K562 (cell line): ENCODE data around the gene PCDHGB2. TPM values are rescaled to one million over a fixed set of nuclear protein-coding genes. Genes with fewer than 3 reads are reported as not detected.

Source experiments
- ATAC-seq: fragments of 200-7000 bp; cut with Tn5 transposase; 3 replicates; pipeline ENCODE4 v1.9.1; 2020; ENCODE audit warnings: moderate library complexity
- BruUV-seq: library from RNA; stranded (reverse); fragments of 400-500 nt; replicated peaks from 2 replicates; lab custom pipeline; 2021; lab: Mats Ljungman, UMichigan
- CTCF ChIA-PET: fragments of 300-600 bp; formaldehyde crosslinking; extraction: SDS; loops from one replicate; lab custom pipeline; 2021; ENCODE audit warnings: low intra/inter-chr PET ratio; lab: Yijun Ruan, JAX
- POLR2A ChIA-PET: fragments of 300-600, 350-650 bp; sonication (Branson Sonifier 250); formaldehyde crosslinking; extraction: SDS; loops from one replicate; lab custom pipeline; 2021; ENCODE audit warnings: antibody characterized with exemption, inconsistent platforms; lab: Yijun Ruan, JAX
- DNase-seq, 4 experiments: peaks; one replicate each; pipeline versions ENCODE4 v3.0.0 to v3.0.0-alpha.2; 2011 to 2018; ENCODE audit warnings: low spot score in 3 of 4, mixed read lengths in 3 of 4; ENCODE audit errors: extremely low read depth in 1 of 4
- FAIRE-seq: peaks from 2 replicates; lab custom pipeline; 2011; peaks lifted over from hg19 to GRCh38; lab: Jason Lieb, UNC
- H2AFZ ChIP-seq: 2 replicates; pipeline ENCODE4 v1.6.0; 2011; ENCODE audit warnings: low read depth, low read length, control low read depth, inconsistent platforms
- H3K27ac ChIP-seq: fragments of 200-600 bp; 3 replicates; pipeline ENCODE4 v1.8.0; 2011; ENCODE audit warnings: low read depth, mild to moderate bottlenecking, control low read depth, inconsistent platforms, low read length, moderate library complexity, mixed read lengths; ENCODE audit errors: extremely low read depth
- H3K27me3 ChIP-seq, 2 experiments: fragments of 300-600 bp in 1 of 2; 2 replicates in 1 of 2; 3 replicates in 1 of 2; pipeline versions ENCODE4 v1.6.0 to v1.8.0; 2011; ENCODE audit warnings: inconsistent platforms in 2 of 2, low read length in 2 of 2, mild to moderate bottlenecking in 1 of 2, mixed read lengths in 1 of 2, moderate library complexity in 1 of 2; ENCODE audit not compliant: control insufficient read depth in 2 of 2, insufficient read depth in 2 of 2
- H3K36me3 ChIP-seq: fragments of 300-600 bp; 3 replicates; pipeline ENCODE4 v1.8.0; 2011; ENCODE audit warnings: mild to moderate bottlenecking, low read length, inconsistent platforms; ENCODE audit not compliant: control insufficient read depth, insufficient read depth
- H3K4me1 ChIP-seq, 2 experiments: fragments of 200-600 bp in 1 of 2; replicated peaks in 1 of 2; 2 replicates in 1 of 2; 3 replicates in 1 of 2; pipeline versions ENCODE4 v1.5.1 to v1.8.0; 2011; ENCODE audit warnings: inconsistent platforms in 2 of 2, low read length in 2 of 2, mild to moderate bottlenecking in 1 of 2, mixed read lengths in 1 of 2, moderate library complexity in 1 of 2; ENCODE audit not compliant: control insufficient read depth in 2 of 2, insufficient read depth in 2 of 2
- H3K4me2 ChIP-seq: 2 replicates; pipeline ENCODE4 v1.6.1; 2011; ENCODE audit warnings: low read length, control low read depth, inconsistent platforms, mixed read lengths; ENCODE audit not compliant: insufficient read depth
- H3K4me3 ChIP-seq: fragments of 200-600 bp; sonication (generic), shearing (Covaris generic); 2 replicates; pipeline ENCODE4 v1.5.1; 2016; ENCODE audit warnings: control low read depth, inconsistent platforms
- H3K79me2 ChIP-seq: fragments of 200-600 bp; 3 replicates; pipeline ENCODE4 v1.8.0; 2011; ENCODE audit warnings: low read length, inconsistent platforms; ENCODE audit not compliant: control insufficient read depth, insufficient read depth
- H3K9ac ChIP-seq, 2 experiments: 2 replicates each; pipeline versions ENCODE4 v1.6.0 to v1.6.1; 2011; ENCODE audit warnings: low read depth in 2 of 2, low read length in 2 of 2, control low read depth in 1 of 2, inconsistent platforms in 1 of 2, mild to moderate bottlenecking in 1 of 2, mixed read lengths in 1 of 2; ENCODE audit not compliant: insufficient read depth in 1 of 2
- H3K9me1 ChIP-seq: one replicate; pipeline ENCODE4 v1.6.0; 2011; ENCODE audit warnings: inconsistent platforms, mild to moderate bottlenecking, low read length, moderate library complexity; ENCODE audit not compliant: control insufficient read depth, insufficient read depth
- H3K9me3 ChIP-seq: replicated peaks from 2 replicates; pipeline ENCODE4 v1.5.1; 2011; ENCODE audit warnings: low read depth, low read length, inconsistent platforms; ENCODE audit not compliant: control insufficient read depth, insufficient read depth
- H4K20me1 ChIP-seq: replicated peaks from 2 replicates; pipeline ENCODE4 v1.6.1; 2011; ENCODE audit warnings: low read length, inconsistent platforms, mixed read lengths; ENCODE audit not compliant: control insufficient read depth, insufficient read depth
- CTCF ChIP-seq, 3 experiments: IDR thresholded peaks in 2 of 3; conservative IDR thresholded peaks in 1 of 3; 2 replicates each; pipeline ENCODE4 v1.5.1; 2011 to 2012; ENCODE audit warnings: low read length in 3 of 3, mild to moderate bottlenecking in 3 of 3, control low read depth in 2 of 3, improper control_type of control experiment in 1 of 3, inconsistent platforms in 1 of 3, low read depth in 1 of 3, mixed read lengths in 1 of 3, moderate library complexity in 1 of 3; ENCODE audit not compliant: insufficient read depth in 2 of 3
- ETV1 ChIP-seq: fragments of 450-650 bp; conservative IDR thresholded peaks from 2 replicates; pipeline ENCODE4 v1.6.1; 2016; ENCODE audit warnings: missing genetic modification characterization, control low read depth, low read depth, missing compliant biosample characterization
- RAD21 ChIP-seq, 2 experiments: fragments of 250-450 bp in 1 of 2; fragments of 450-650 bp in 1 of 2; sonication (Bioruptor Pico) in 1 of 2; formaldehyde crosslinking in 1 of 2; IDR thresholded peaks in 1 of 2; conservative IDR thresholded peaks in 1 of 2; 2 replicates each; pipeline versions ENCODE4 v1.4.0 to v1.8.0; 2020 to 2022; ENCODE audit warnings: mild to moderate bottlenecking in 2 of 2, moderate library complexity in 1 of 2
- SREBF2 ChIP-seq: sonication (generic); formaldehyde crosslinking; IDR thresholded peaks from 2 replicates; pipeline ENCODE4 v1.4.0; 2020; ENCODE audit warnings: mild to moderate bottlenecking, missing genetic modification reagents
- ZNF764 ChIP-seq: fragments of 250-450 bp; sonication (Bioruptor Pico); IDR thresholded peaks from 2 replicates; pipeline ENCODE4 v1.4.0; 2020; ENCODE audit warnings: low read depth, mild to moderate bottlenecking, moderate library complexity
- WGBS: fragments of 100-300 bp; shearing (Covaris generic); methylation state at CpG from one replicate; pipeline ENCODE4 v1.1.6; 2016; ENCODE audit warnings: low coverage, mixed read lengths; ENCODE audit not compliant: insufficient coverage; ENCODE audit errors: missing lambda C conversion rate; 5-methylcytosine and 5-hydroxymethylcytosine counted together
- in situ Hi-C: fragments of 300-500 bp; cut with MboI; formaldehyde crosslinking; loops from 4 replicates; pipeline ENCODE4 v1.15.0; 2018; ENCODE audit warnings: inconsistent platforms, mixed read lengths
- intact Hi-C: fragments of 100-400 bp; cut with micrococcal nuclease; formaldehyde crosslinking; loops from 2 replicates; pipeline ENCODE4 v1.14.2; 2022
- polyA plus RNA-seq, 8 experiments: library from polyadenylated mRNA; depleted of rRNA in 4 of 8; stranded (reverse) in 5 of 8; unstranded in 3 of 8; fragments of >200 nt; fragmentation: Nextera tagmentation in 2 of 8; fragmentation: Illumina TruSeq in 1 of 8; extraction: Ambion mirVana in 2 of 8; extraction: Trizol in 1 of 8; gene quantifications; 2 replicates each; pipeline versions ENCODE4 v1.2.1 to v1.2.3, GENCODE V29; 2011 to 2014; ENCODE audit warnings: inconsistent platforms in 1 of 8, missing spikeins in 1 of 8
- total RNA-seq, 7 experiments: library from RNA; depleted of rRNA in 6 of 7; stranded (reverse); fragments of >200 nt in 6 of 7; fragmentation: Illumina TruSeq in 2 of 7; extraction: Trizol in 2 of 7; gene quantifications; 2 replicates each; pipeline versions ENCODE4 v1.2.1 to v1.2.3, GENCODE V29; 2011 to 2021; ENCODE audit warnings: low replicate concordance in 1 of 7

PCDHGB2 gene
- total and polyA plus RNA-seq, 9 of the 15 experiments (the other 6 are each of a cell fraction or from before 2014, with no cell fraction given): 0.06 to 0.54 (median 0.29) TPM; not detected in 1

- 21% methylated on average over 22 of the region's 27 CpGs for WGBS
- no peaks in the 10 kb centered on the region for H3K9me1 ChIP-seq
- FAIRE-seq (peak; percentile 26), ATAC-seq (peak; percentile 61; the same call in 1 of the 3 replicates), DNase-seq (no peak)
- ChIA-PET CTCF (interaction anchor here (0.6 to 1.3 kb wide), 2 partner anchors 141 to 770 kb away, joined by 3 read pairs; no protein-coding TSS in a partner anchor), POLR2A (interaction anchor here (0.6 kb wide), 1 partner anchor 207 kb away, joined by 5 read pairs; no protein-coding TSS in a partner anchor)
- no peak within 1 kb of the TSS for H3K9ac ChIP-seq
- H3K4me2 ChIP-seq: peak within 1 kb of the TSS; percentile 23; the same call in 1 of the 2 replicates
- H3K27me3 ChIP-seq: peaks cover 4 to 38% of the 10 kb centered on the region in 2 experiments
- H3K79me2 ChIP-seq: no peaks in the 10 kb centered on the region
- H3K4me1 ChIP-seq: peaks cover 0 to 7% of the 10 kb centered on the region in 2 experiments; a peak in 1 of 5 replicates
- no peaks in the 10 kb centered on the region for H3K9me3 ChIP-seq
- no peak for TF ChIP-seq ZNF764 (CRISPR knock-in tag)
- TF ChIP-seq RAD21 (CRISPR knock-in tag; conservative IDR thresholded peaks at IDR 0.05 in 1 of 2, IDR thresholded peaks at IDR 0.05 in 1 of 2): peak in 1 of 2 experiments; percentile 45; a peak in 2 of 4 replicates
- TF ChIP-seq ETV1 (tag): 0 out of 2 replicates have a peak, but pooled peaks have one; percentile 34
- no peak for TF ChIP-seq SREBF2
- peak; percentile 43 to 63 (median 60) for TF ChIP-seq CTCF (IDR thresholded peaks at IDR 0.05 in 2 of 3, conservative IDR thresholded peaks at IDR 0.05 in 1 of 3; ENCODE audit: insufficient read depth in 2 of 3, low read depth in 1 of 3, low read length in 3 of 3)
- no peaks in the 10 kb centered on the region for H4K20me1 ChIP-seq
- in situ Hi-C loops (no loop called here), intact Hi-C loops (loop anchor here (5.0 kb wide), 1 partner anchor 46 kb away; no protein-coding TSS in a partner anchor)
- H3K36me3 ChIP-seq: no peaks in the 10 kb centered on the region
- 0 out of 2 replicates have a peak within 1 kb of the TSS, but pooled peaks have one; percentile 9 for H2AFZ ChIP-seq
- no peak within 1 kb of the TSS for H3K4me3 ChIP-seq
- H3K27ac ChIP-seq: no peak within 1 kb of the TSS
- BruUV-seq: no TSS peak
Measured at GRCh38 chr5:141373673-141374317, 14.0 kb downstream of the PCDHGB2 start, which contains the start of gene PCDHGA6. Gene PCDHGA6, plus strand, starts transcription at chr5:141373891. Its CDS starts 193 bp downstream, at chr5:141374084.
